HepG2 (cell line): Measurements from ENCODE around the gene VSX1. TPM values are rescaled to one million over a fixed set of nuclear protein-coding genes. Genes with fewer than 3 reads are reported as not detected.
A peak's percentile ranks its signal among the peaks of the same experiment; 100 is the strongest.

Experiments
- AHR ChIP-seq: IDR thresholded peaks from 2 replicates; pipeline ENCODE4 v1.6.1; 2018; ENCODE audit warnings: missing genetic modification reagents, missing compliant biosample characterization
- ARNTL ChIP-seq: sonication (generic); formaldehyde crosslinking; IDR thresholded peaks from 2 replicates; pipeline ENCODE4 v1.4.0; 2020; ENCODE audit warnings: mild to moderate bottlenecking, missing genetic modification reagents
- CBX2 ChIP-seq, 2 experiments: fragments of 200-600 bp in 1 of 2; sonication (generic); formaldehyde crosslinking in 1 of 2; IDR thresholded peaks; 2 replicates each; pipeline versions ENCODE4 v1.7.0 to v1.8.1; 2018 to 2022; ENCODE audit warnings: low read depth in 2 of 2, low read length in 1 of 2, mild to moderate bottlenecking in 1 of 2, missing genetic modification reagents in 1 of 2
- CEBPG ChIP-seq: IDR thresholded peaks from 2 replicates; pipeline ENCODE4 v1.6.1; 2016
- MAFK ChIP-seq, 2 experiments: IDR thresholded peaks in 1 of 2; conservative IDR thresholded peaks in 1 of 2; 2 replicates each; pipeline ENCODE4 v1.6.1; 2011; ENCODE audit warnings: improper control_type of control experiment in 2 of 2, low read length in 2 of 2
- NFKBIZ ChIP-seq: IDR thresholded peaks from 2 replicates; pipeline ENCODE4 v1.6.1; 2018; ENCODE audit warnings: missing genetic modification reagents, missing compliant biosample characterization
- NR2C2 ChIP-seq: sonication (generic); formaldehyde crosslinking; IDR thresholded peaks from 2 replicates; pipeline ENCODE4 v1.4.0; 2020; ENCODE audit warnings: missing genetic modification reagents, mild to moderate bottlenecking, moderate library complexity, borderline replicate concordance
- POGZ ChIP-seq: sonication (generic); formaldehyde crosslinking; IDR thresholded peaks from 2 replicates; pipeline ENCODE4 v1.4.0; 2020; ENCODE audit warnings: mild to moderate bottlenecking, missing genetic modification reagents
- RFX5 ChIP-seq: IDR thresholded peaks from 2 replicates; pipeline ENCODE4 v1.6.1; 2011; ENCODE audit warnings: low read depth, low read length, improper control_type of control experiment
- SAFB2 ChIP-seq: sonication (generic); formaldehyde crosslinking; IDR thresholded peaks from 2 replicates; pipeline ENCODE4 v1.5.1; 2020; ENCODE audit warnings: missing genetic modification reagents, low read depth, mild to moderate bottlenecking, borderline replicate concordance
- SRF ChIP-seq: IDR thresholded peaks from 2 replicates; pipeline ENCODE4 v1.6.1; 2011; ENCODE audit warnings: mild to moderate bottlenecking, low read depth, low read length, moderate library complexity
- WIZ ChIP-seq: sonication (generic); formaldehyde crosslinking; IDR thresholded peaks from 2 replicates; pipeline ENCODE4 v1.5.1; 2020; ENCODE audit warnings: mild to moderate bottlenecking, missing genetic modification reagents
- XRCC5 ChIP-seq: fragments of 200-400 bp; formaldehyde crosslinking; optimal IDR thresholded peaks from 2 replicates; pipeline ENCODE3; 2017; ENCODE audit warnings: mild to moderate bottlenecking, low read length
- YEATS2 ChIP-seq: sonication (generic); formaldehyde crosslinking; IDR thresholded peaks from 2 replicates; pipeline ENCODE4 v1.4.0; 2020; ENCODE audit warnings: missing genetic modification reagents, borderline replicate concordance
- YY1 ChIP-seq: IDR thresholded peaks from 2 replicates; pipeline ENCODE4 v1.6.1; 2011; ENCODE audit warnings: low read length, low read depth, moderate library complexity, mild to moderate bottlenecking; ENCODE audit not compliant: insufficient read depth, insufficient replicate concordance
- ZFP90 ChIP-seq: sonication (generic); formaldehyde crosslinking; IDR thresholded peaks from 2 replicates; pipeline ENCODE4 v1.8.0; 2022; ENCODE audit warnings: missing genetic modification reagents, mild to moderate bottlenecking, inconsistent platforms, borderline replicate concordance
- ZFX ChIP-seq: sonication (generic); formaldehyde crosslinking; IDR thresholded peaks from 2 replicates; pipeline ENCODE4 v1.4.0; 2020; ENCODE audit warnings: mild to moderate bottlenecking, low read depth, missing genetic modification reagents, moderate library complexity
- ZNF224 ChIP-seq: sonication (generic); formaldehyde crosslinking; IDR thresholded peaks from 2 replicates; pipeline ENCODE4 v1.5.0; 2020; ENCODE audit warnings: mild to moderate bottlenecking, missing genetic modification reagents
- ZNF253 ChIP-seq: sonication (generic); formaldehyde crosslinking; IDR thresholded peaks from 2 replicates; pipeline ENCODE4 v1.8.0; 2022; ENCODE audit warnings: mild to moderate bottlenecking, missing genetic modification reagents, borderline replicate concordance
- ZNF720 ChIP-seq: sonication (generic); formaldehyde crosslinking; IDR thresholded peaks from 2 replicates; pipeline ENCODE4 v1.4.0; 2020; ENCODE audit warnings: missing genetic modification reagents
- ZSCAN31 ChIP-seq: sonication (generic); formaldehyde crosslinking; IDR thresholded peaks from 2 replicates; pipeline ENCODE4 v1.5.0; 2020; ENCODE audit warnings: low read depth, mild to moderate bottlenecking, missing genetic modification reagents
- ZXDC ChIP-seq: sonication (generic); formaldehyde crosslinking; IDR thresholded peaks from 2 replicates; pipeline ENCODE4 v1.5.0; 2020; ENCODE audit warnings: mild to moderate bottlenecking, missing genetic modification reagents
- polyA plus RNA-seq, 8 experiments: library from polyadenylated mRNA; depleted of rRNA in 3 of 8; stranded (reverse) in 7 of 8; unstranded in 1 of 8; fragments of >200 nt; fragmentation: Illumina TruSeq in 4 of 8; extraction: Trizol in 4 of 8; gene quantifications; 2 replicates each; pipeline versions ENCODE4 v1.2.1 to v1.2.3, GENCODE V29; 2011 to 2016; ENCODE audit warnings: low read depth in 4 of 8, missing spikeins in 1 of 8, mixed read lengths in 1 of 8; ENCODE audit not compliant: insufficient read depth in 1 of 8
- total RNA-seq, 5 experiments: library from RNA; depleted of rRNA; stranded (reverse); fragments of >200 nt; fragmentation: Illumina TruSeq; extraction: Trizol; gene quantifications; 2 replicates each; pipeline ENCODE4 v1.2.3, GENCODE V29; 2016; ENCODE audit warnings: low read depth in 1 of 5
- TF ChIP-seq, protein P1 (sequence below): sonication (generic); formaldehyde crosslinking; IDR thresholded peaks from 2 replicates; pipeline ENCODE4 v1.9.0; 2021; ENCODE audit warnings: missing genetic modification reagents, mild to moderate bottlenecking, borderline replicate concordance
- TF ChIP-seq, protein P2 (sequence below): sonication (generic); formaldehyde crosslinking; IDR thresholded peaks from 2 replicates; pipeline ENCODE4 v1.5.1; 2020; ENCODE audit warnings: missing genetic modification reagents, mild to moderate bottlenecking, borderline replicate concordance

The VSX1 gene
- total and polyA plus RNA-seq, 2 of the 13 experiments (the other 11 are each of a cell fraction or from before 2014, with no cell fraction given): 0.04 TPM; not detected in 1

DNA sequence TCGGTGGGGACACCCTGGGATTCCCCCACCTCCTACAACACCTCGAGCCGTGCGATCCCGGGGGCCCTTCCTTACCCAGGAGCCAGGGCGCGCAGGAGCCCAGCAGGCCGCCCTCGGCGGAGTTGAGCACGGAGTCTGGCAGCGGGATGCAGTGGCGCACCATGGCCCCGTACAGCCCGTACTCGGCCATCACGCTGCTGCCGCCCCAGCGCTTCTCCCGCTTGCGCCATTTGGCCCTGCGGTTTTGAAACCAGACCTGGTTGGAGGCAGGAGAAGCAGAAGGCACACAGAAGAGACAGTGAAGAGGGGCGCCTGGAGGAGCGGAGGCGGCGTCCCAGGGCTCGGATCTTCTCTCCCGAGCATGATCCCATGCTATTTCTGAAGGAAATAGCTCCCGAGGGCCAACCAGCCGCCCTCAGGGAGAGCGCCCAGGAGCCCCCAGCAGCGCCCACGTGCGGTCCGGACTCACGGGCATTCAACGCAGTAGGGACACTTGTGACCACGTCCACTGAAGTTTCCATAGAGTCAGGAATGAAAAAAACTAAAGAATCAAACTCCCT lies 4.3 kb downstream of the VSX1 start (continued):
- TF ChIP-seq, protein P1, sequence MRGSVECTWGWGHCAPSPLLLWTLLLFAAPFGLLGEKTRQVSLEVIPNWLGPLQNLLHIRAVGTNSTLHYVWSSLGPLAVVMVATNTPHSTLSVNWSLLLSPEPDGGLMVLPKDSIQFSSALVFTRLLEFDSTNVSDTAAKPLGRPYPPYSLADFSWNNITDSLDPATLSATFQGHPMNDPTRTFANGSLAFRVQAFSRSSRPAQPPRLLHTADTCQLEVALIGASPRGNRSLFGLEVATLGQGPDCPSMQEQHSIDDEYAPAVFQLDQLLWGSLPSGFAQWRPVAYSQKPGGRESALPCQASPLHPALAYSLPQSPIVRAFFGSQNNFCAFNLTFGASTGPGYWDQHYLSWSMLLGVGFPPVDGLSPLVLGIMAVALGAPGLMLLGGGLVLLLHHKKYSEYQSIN: no peak
- TF ChIP-seq ZNF720: no peak
- TF ChIP-seq RFX5: no peak
- no peak for TF ChIP-seq ARNTL (CRISPR knock-in tag)
- 0 out of 2 replicates have a peak, but pooled peaks have one; percentile 24 for TF ChIP-seq POGZ (CRISPR knock-in tag)
- TF ChIP-seq CBX2 (IDR thresholded peaks at IDR 0.05; ENCODE audit: low read depth, low read length): no peak
- TF ChIP-seq CBX2 (CRISPR knock-in tag; IDR thresholded peaks at IDR 0.05; ENCODE audit: low read depth): 0 out of 2 replicates have a peak, but pooled peaks have one; percentile 68
- TF ChIP-seq WIZ (CRISPR knock-in tag): 0 out of 2 replicates have a peak, but pooled peaks have one; percentile 38
- peak; percentile 87 for TF ChIP-seq CEBPG (CRISPR knock-in tag)
- no peak for TF ChIP-seq YEATS2 (CRISPR knock-in tag)
- TF ChIP-seq SRF: no peak
- TF ChIP-seq ZFX: peak; percentile 54
- TF ChIP-seq SAFB2 (CRISPR knock-in tag): peak; percentile 66; the same call in 1 of the 2 replicates
- TF ChIP-seq ZNF253 (CRISPR knock-in tag): peak; percentile 76; the same call in 1 of the 2 replicates
- no peak for TF ChIP-seq NFKBIZ
- TF ChIP-seq MAFK (conservative IDR thresholded peaks at IDR 0.05 in 1 of 2, IDR thresholded peaks at IDR 0.05 in 1 of 2; ENCODE audit: low read length in 2 of 2): no peak
- TF ChIP-seq NR2C2 (CRISPR knock-in tag): 0 out of 2 replicates have a peak, but pooled peaks have one; percentile 22
- TF ChIP-seq ZXDC: no peak
- no peak for TF ChIP-seq ZSCAN31 (CRISPR knock-in tag)
- peak; percentile 26 for TF ChIP-seq XRCC5
- TF ChIP-seq, protein P2, sequence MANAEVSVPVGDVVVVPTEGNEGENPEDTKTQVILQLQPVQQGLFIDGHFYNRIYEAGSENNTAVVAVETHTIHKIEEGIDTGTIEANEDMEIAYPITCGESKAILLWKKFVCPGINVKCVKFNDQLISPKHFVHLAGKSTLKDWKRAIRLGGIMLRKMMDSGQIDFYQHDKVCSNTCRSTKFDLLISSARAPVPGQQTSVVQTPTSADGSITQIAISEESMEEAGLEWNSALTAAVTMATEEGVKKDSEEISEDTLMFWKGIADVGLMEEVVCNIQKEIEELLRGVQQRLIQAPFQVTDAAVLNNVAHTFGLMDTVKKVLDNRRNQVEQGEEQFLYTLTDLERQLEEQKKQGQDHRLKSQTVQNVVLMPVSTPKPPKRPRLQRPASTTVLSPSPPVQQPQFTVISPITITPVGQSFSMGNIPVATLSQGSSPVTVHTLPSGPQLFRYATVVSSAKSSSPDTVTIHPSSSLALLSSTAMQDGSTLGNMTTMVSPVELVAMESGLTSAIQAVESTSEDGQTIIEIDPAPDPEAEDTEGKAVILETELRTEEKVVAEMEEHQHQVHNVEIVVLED: no peak
- TF ChIP-seq ZFP90 (CRISPR knock-in tag): 0 out of 2 replicates have a peak, but pooled peaks have one; percentile 24
- no peak for TF ChIP-seq AHR (CRISPR knock-in tag)
- peak; percentile 66 for TF ChIP-seq YY1
- TF ChIP-seq ZNF224 (CRISPR knock-in tag): no peak
